SJSA1 (cell line): ENCODE measurements around the gene GRIK1. TPM values are rescaled to one million over a fixed set of nuclear protein-coding genes. Genes with fewer than 3 reads are reported as not detected.

Experiments
- DNase-seq, 2 experiments: peaks; one replicate each; pipeline ENCODE4 v3.0.0-alpha.2; 2015 to 2020; ENCODE audit warnings: low spot score in 2 of 2, low read depth in 1 of 2
- H3K27ac ChIP-seq: fragments of 250-450 bp; sonication (Bioruptor Pico); 2 replicates; pipeline ENCODE4 v1.5.1; 2020; ENCODE audit warnings: mild to moderate bottlenecking, moderate library complexity
- H3K27me3 ChIP-seq: fragments of 250-450 bp; sonication (Bioruptor Pico); replicated peaks from 2 replicates; pipeline ENCODE4 v1.5.1; 2020; ENCODE audit warnings: mild to moderate bottlenecking, moderate library complexity
- H3K36me3 ChIP-seq: fragments of 250-450 bp; sonication (Bioruptor Pico); 2 replicates; pipeline ENCODE4 v1.5.1; 2020; ENCODE audit warnings: mild to moderate bottlenecking
- H3K4me1 ChIP-seq: fragments of 250-450 bp; sonication (Bioruptor Pico); replicated peaks from 2 replicates; pipeline ENCODE4 v1.6.1; 2021; ENCODE audit warnings: mild to moderate bottlenecking
- H3K4me3 ChIP-seq: fragments of 250-450 bp; sonication (Bioruptor Pico); 2 replicates; pipeline ENCODE4 v1.5.1; 2020; ENCODE audit warnings: mild to moderate bottlenecking
- H3K9me3 ChIP-seq: fragments of 250-450 bp; sonication (Bioruptor Pico); replicated peaks from 2 replicates; pipeline ENCODE4 v1.5.1; 2020; ENCODE audit warnings: mild to moderate bottlenecking
- total RNA-seq: library from RNA; depleted of rRNA; stranded (reverse); fragments of >200 nt; shearing (Covaris generic); gene quantifications from 2 replicates; pipeline ENCODE4 v1.2.3, GENCODE V29; 2014

Gene GRIK1
- total RNA-seq, 1 experiment from 2014 or later: not detected

DNA sequence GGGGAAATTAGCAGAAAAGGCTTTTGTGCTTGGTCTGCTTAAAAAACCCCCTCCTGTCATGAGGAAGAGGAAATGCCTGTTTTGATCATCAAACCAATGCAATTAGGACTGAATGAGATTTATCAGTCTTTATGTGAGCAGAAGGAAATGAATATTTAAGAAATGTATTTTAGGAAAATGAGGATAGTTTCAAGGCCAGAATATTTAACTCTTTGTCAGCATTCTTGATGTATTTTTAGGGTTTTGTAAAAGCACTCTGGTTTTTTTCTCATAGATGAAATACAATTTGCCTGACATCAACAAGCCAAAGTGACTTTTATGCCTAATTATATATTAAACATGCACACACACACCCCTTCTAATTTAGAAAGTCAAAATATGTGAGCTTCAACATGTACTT is 213.8 kb downstream of the GRIK1 start:
- no peaks in the 10 kb centered on the region for H3K9me3 ChIP-seq
- no peaks in the 10 kb centered on the region for H3K27me3 ChIP-seq
- no peak overlapping the region for H3K27ac ChIP-seq
- DNase-seq: no peak
- no peaks in the 10 kb centered on the region for H3K36me3 ChIP-seq
- H3K4me3 ChIP-seq: no peak overlapping the region
- no peaks in the 10 kb centered on the region for H3K4me1 ChIP-seq

DNA sequence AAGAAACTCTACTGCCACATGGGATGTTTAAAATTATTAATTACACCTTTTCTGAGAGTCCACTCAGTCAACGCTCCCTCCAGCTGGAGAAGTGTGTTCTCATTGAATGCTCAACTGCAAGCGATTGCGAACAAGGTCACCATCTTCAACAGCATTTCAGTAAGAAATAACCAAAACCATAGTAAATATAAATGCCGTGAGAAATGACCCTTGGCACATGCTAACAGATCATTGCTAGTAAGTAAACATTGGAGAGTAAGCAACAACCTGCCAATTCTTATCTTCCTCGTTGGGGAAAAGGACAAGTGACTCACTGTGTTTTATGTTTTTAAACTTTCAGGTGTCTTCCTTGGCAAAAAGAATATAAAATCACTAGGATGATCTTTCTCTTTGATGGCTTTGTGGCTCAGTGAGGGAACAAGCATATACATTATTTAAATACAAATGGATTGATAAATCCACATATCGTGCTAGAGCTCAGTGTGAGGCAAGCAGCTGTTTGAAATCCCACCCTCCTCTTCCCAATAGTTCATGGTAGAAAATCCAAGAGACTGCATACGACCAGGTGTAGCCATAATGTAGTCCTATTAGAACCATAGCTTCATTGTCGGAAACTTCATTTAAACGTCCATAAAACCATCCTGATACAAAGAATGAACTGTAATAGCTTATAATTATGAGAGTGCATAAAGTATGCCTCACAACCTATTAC is 214.6 kb downstream of the GRIK1 start:
- no peaks in the 10 kb centered on the region for H3K27me3 ChIP-seq
- H3K36me3 ChIP-seq: no peaks in the 10 kb centered on the region
- no peaks in the 10 kb centered on the region for H3K4me1 ChIP-seq
- no peak overlapping the region for H3K27ac ChIP-seq
- no peak overlapping the region for H3K4me3 ChIP-seq
- DNase-seq: no peak
- no peaks in the 10 kb centered on the region for H3K9me3 ChIP-seq

DNA sequence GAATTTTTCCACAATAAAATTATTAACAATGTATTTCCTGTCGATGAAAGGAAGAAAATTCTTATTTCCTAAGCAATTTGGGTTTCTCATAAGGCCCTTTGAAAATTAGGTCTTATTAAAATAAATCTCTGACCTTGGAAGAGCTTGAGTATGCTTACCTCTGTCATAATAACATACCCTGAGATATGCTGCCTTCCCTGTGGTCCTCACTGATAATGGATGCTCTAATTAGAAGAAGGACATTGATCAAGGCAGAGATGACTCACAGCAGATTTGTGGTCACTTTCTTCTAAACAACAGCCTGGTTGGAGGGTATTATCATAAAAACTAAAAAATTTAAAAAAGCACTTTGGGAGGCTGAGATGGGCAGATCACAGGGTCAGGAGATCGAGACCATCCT is 217.8 kb downstream of the GRIK1 start:
- H3K36me3 ChIP-seq: no peaks in the 10 kb centered on the region
- no peak overlapping the region for H3K4me3 ChIP-seq
- no peak for DNase-seq
- H3K27ac ChIP-seq: no peak overlapping the region
- H3K27me3 ChIP-seq: no peaks in the 10 kb centered on the region
- no peaks in the 10 kb centered on the region for H3K9me3 ChIP-seq
- no peaks in the 10 kb centered on the region for H3K4me1 ChIP-seq

DNA sequence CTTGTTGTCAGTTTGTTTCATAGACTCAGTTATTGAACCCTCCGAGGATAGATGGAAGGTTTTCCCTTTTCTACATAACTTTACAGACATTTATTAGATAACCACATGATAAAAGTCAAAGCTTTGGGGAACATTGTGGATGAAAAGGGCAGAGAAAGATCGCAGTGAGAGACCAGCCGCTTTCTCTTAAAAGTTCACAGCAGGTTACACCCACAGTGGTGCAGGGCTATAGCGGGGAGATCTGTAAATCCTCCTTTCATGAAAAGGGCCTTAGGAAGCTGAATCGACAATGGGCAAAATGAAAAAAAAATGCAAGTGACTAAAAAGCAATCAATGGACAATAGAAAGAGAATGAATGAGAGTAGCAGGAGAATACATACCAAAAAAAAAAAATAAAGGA is 218.6 kb downstream of the GRIK1 start:
- H3K36me3 ChIP-seq: no peaks in the 10 kb centered on the region
- H3K9me3 ChIP-seq: no peaks in the 10 kb centered on the region
- H3K4me1 ChIP-seq: no peaks in the 10 kb centered on the region
- no peak for DNase-seq
- no peaks in the 10 kb centered on the region for H3K27me3 ChIP-seq
- H3K4me3 ChIP-seq: no peak overlapping the region
- no peak overlapping the region for H3K27ac ChIP-seq

DNA sequence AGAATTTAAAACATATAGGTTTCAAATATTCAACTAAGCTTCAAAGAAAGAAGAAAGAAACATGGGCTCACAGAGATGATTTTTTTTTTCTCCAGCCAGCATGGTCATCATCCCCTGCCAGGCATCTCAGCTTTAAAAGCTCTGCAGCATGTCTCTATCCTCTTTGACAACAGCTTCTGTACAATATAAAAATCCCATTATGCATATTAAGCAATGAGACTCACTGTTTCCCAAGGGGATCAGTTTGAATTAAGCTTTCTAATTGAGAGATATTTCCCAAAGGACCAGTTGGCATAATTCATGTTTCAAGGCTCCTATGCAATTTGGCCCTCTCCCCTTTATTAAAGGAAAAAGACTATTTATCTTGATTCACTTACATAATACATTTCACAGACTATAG is 220.3 kb downstream of the GRIK1 start:
- H3K9me3 ChIP-seq: no peaks in the 10 kb centered on the region
- H3K27ac ChIP-seq: no peak overlapping the region
- no peaks in the 10 kb centered on the region for H3K4me1 ChIP-seq
- no peaks in the 10 kb centered on the region for H3K27me3 ChIP-seq
- H3K4me3 ChIP-seq: no peak overlapping the region
- H3K36me3 ChIP-seq: no peaks in the 10 kb centered on the region
- no peak for DNase-seq

DNA sequence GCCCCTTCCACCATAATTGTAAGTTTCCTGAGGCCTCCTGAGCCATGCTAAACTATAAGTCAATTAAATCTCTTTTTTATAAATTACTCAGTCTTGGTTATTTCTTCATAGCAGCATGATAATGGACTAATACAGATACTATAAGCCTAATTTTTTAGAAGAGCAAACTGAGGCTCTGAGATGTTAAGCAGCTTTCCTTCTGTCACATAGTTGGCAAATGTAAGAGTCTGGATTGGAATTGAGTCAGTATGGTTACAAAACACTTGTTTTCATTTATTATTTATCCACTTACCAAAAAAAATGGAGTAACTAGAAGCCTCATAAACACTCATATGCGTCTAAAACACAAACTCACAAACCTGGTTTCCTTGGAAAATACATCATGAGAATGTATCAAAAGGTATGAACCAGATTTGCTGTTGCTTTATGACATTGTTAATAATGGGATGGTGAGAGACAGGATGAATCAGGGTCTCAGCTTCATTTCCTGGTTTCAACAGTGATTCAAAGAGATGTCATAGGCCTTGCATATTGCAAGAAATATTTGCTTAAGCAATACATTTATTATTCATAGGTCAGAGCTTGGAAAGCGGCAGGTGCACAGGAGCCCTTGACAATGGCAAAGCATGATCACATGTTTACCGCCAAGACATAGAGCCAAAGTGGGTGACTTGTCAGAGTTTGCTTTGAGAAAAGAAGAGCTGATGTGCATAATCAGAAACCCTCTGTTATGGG is 221.5 kb downstream of the GRIK1 start:
- DNase-seq: no peak
- H3K27ac ChIP-seq: no peak overlapping the region
- H3K4me1 ChIP-seq: no peaks in the 10 kb centered on the region
- no peaks in the 10 kb centered on the region for H3K27me3 ChIP-seq
- H3K36me3 ChIP-seq: no peaks in the 10 kb centered on the region
- H3K9me3 ChIP-seq: no peaks in the 10 kb centered on the region
- no peak overlapping the region for H3K4me3 ChIP-seq

DNA sequence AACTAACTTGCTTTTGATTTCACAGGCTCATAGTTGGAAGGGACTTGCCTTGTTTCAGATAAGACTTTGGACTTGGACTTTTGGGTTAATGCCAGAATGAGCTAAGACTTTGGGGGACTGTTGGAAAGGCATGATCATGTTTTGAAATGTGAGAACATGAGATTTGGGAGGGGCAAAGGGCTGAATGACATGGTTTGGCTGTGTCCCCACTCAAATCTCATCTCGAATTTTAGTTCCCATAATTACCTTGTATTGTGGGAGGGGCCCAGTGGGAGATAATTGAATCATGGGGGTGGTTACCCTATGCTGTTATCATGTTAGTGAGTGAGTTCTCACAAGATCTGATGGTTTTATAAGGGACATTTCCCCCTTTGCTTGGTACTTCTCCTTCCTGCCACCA is 222.1 kb downstream of the GRIK1 start:
- Histone ChIP-seq H3K4me1 (no peaks in the 10 kb centered on the region), H3K36me3 (no peaks in the 10 kb centered on the region), H3K9me3 (no peaks in the 10 kb centered on the region), H3K4me3 (no peak overlapping the region), H3K27me3 (no peaks in the 10 kb centered on the region), H3K27ac (no peak overlapping the region)
- no peak for DNase-seq

DNA sequence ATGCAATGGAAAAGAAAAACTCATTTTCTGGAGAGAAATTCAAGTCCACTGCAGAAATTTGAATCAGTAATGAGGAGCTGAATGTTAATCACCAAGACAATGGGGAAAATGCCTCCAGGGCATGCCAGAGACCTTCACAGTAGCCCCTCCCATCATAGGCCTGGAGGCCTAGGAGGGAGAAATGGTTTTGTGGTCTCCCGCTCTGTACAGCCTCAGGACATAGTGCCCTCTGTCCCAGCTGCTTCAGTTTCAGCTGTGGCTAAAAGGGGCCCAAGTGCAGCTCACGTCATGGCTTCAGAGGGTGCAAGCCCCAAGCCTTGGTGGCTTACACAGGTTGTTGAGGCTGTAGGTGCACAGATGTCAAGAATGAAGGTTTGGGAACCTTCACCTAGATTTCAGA is 223.0 kb downstream of the GRIK1 start:
- DNase-seq: no peak
- Histone ChIP-seq H3K27ac (no peak overlapping the region), H3K9me3 (no peaks in the 10 kb centered on the region), H3K36me3 (no peaks in the 10 kb centered on the region), H3K4me1 (no peaks in the 10 kb centered on the region), H3K4me3 (no peak overlapping the region), H3K27me3 (no peaks in the 10 kb centered on the region)

DNA sequence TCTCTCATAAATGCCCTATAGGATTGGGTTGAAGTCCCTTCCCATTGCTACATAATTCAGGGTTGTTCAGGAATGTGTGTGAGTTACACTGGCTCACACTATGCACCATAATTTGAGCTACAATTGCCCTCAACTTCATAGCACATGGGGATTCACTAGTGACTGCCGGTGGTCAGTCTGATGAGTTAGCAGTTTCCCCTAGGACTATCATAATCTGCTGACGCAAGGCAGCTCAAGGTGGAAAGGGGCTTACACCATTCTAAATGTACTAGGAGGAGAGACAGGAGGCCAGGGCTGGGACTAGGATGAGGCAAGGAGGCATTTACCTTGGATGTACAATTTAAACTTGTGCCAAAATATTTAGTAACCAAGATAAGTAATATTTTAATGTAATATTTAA is 224.7 kb downstream of the GRIK1 start:
- no peak overlapping the region for H3K27ac ChIP-seq
- DNase-seq: no peak
- H3K4me3 ChIP-seq: no peak overlapping the region
- H3K27me3 ChIP-seq: no peaks in the 10 kb centered on the region
- no peaks in the 10 kb centered on the region for H3K4me1 ChIP-seq
- H3K36me3 ChIP-seq: no peaks in the 10 kb centered on the region
- H3K9me3 ChIP-seq: no peaks in the 10 kb centered on the region

DNA sequence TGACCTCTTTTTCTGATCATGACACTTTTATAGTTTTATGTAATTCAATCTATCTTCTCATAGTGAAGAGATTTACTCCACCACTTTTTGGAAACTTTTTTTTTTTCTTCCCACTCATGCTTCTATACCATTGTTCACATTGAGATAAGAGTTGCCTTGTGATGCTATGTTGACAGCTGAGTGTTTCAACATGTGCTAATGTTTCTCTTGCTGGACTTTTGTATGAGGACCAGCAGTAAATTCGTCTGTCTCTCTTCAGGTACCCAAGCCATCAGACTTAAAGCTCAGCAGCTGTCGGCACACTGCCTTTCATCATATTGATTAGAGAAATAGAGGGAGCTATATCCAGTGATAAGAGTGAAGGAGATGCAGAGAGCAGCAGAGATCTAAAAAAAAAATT is 227.0 kb downstream of the GRIK1 start:
- Histone ChIP-seq H3K9me3 (no peaks in the 10 kb centered on the region), H3K27ac (no peak overlapping the region), H3K4me3 (no peak overlapping the region), H3K36me3 (no peaks in the 10 kb centered on the region), H3K4me1 (no peaks in the 10 kb centered on the region), H3K27me3 (no peaks in the 10 kb centered on the region)
- no peak for DNase-seq

DNA sequence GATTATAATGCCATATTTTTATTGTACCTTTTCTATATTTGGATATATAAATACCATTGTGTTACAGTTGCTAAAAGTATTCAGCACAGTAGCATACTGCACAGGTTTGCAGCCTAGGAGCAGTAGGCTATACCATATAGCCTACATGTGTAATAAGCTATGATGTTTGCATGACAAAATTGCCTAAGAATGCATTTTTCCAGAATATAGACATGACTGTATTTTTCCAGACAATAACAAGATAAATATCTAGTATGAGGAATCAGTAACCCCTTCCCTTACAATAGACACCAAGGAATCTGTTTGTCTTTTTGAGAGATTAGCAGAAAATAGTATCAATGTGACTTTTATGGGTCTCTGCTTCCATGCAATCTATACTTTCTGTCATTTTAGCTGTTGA is 228.6 kb downstream of the GRIK1 start:
- no peak overlapping the region for H3K27ac ChIP-seq
- DNase-seq: no peak
- no peaks in the 10 kb centered on the region for H3K9me3 ChIP-seq
- no peaks in the 10 kb centered on the region for H3K36me3 ChIP-seq
- no peak overlapping the region for H3K4me3 ChIP-seq
- H3K4me1 ChIP-seq: no peaks in the 10 kb centered on the region
- H3K27me3 ChIP-seq: no peaks in the 10 kb centered on the region

DNA sequence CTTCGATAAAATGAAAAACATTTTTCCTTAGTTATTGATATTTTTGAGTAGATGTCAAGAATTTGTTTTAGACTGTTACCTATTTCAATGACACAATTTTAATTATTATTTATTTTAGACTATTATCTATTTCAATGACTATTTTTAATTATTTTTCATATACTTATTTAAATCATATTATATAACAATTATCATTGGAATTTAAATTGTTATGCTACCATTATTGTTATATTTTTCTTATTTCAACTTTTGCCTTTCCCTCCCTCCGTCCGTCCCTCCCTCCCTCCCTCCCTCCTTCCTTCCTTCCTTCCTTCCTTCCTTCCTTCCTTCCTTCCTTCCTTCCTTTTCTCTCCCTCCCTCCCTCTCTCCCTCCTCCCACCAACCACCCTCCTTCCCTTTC is 229.3 kb downstream of the GRIK1 start:
- Histone ChIP-seq H3K9me3 (no peaks in the 10 kb centered on the region), H3K4me1 (no peaks in the 10 kb centered on the region), H3K4me3 (no peak overlapping the region), H3K36me3 (no peaks in the 10 kb centered on the region), H3K27ac (no peak overlapping the region), H3K27me3 (no peaks in the 10 kb centered on the region)
- no peak for DNase-seq

DNA sequence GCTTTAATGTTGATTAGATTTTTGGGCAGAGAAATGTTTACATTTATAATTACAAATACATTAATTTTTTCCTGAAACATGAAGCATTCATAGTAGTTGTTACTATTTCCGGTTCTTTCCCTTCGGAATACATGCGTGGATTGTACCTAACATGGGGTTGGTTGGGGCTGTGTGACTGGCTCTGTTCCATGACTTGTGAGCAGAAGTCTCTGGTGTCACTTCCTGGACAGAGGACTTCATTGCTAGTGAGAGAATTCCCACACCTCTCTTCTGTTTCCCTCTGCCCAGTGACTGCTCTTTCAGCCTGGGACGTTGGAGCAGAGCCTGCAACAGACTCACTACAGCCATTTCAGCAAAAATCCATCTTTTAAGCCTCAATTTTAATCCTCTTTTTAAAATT is 231.4 kb downstream of the GRIK1 start:
- no peaks in the 10 kb centered on the region for H3K4me1 ChIP-seq
- no peak overlapping the region for H3K4me3 ChIP-seq
- no peaks in the 10 kb centered on the region for H3K9me3 ChIP-seq
- DNase-seq: no peak
- no peaks in the 10 kb centered on the region for H3K27me3 ChIP-seq
- no peak overlapping the region for H3K27ac ChIP-seq
- no peaks in the 10 kb centered on the region for H3K36me3 ChIP-seq

DNA sequence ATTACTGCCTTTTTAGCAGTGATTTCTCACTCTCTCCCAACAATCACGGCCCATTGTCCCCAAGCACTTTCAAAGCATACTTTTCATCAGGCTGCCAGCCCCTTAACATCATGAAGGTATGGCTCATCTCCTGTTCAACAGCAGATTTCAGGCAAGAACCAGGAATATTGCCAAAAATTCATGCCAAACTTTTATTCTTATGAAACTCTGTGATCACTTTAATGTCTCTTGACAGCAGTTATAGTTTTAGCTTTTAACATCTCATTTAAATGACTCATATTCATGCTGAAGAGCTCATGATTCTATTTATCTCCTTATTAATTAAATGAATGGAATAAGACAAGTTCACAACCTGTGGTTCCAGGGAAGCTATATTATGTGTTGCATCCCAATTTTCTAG is 235.1 kb downstream of the GRIK1 start:
- no peak overlapping the region for H3K27ac ChIP-seq
- no peak for DNase-seq
- no peaks in the 10 kb centered on the region for H3K36me3 ChIP-seq
- H3K4me3 ChIP-seq: no peak overlapping the region
- no peaks in the 10 kb centered on the region for H3K9me3 ChIP-seq
- no peaks in the 10 kb centered on the region for H3K4me1 ChIP-seq
- no peaks in the 10 kb centered on the region for H3K27me3 ChIP-seq

DNA sequence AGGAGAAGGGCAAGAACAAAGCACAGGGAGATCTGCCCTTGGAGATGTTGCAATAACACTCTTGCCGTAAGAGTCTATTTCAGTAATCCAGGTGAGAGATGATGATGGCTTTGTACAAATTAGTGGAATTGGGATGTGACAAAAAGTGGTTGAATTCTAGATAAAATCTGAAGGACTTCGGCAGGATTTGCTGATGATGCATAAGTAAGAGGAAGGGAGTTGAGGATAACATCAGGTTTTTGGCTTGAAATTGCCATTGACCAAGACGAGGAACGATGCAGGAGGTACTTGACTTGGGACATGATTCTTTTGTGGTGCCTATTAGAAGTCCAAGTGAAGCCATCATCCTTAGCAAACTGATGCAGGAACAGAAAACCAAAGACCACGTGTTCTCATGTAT is 238.1 kb downstream of the GRIK1 start:
- H3K27me3 ChIP-seq: no peaks in the 10 kb centered on the region
- H3K36me3 ChIP-seq: no peaks in the 10 kb centered on the region
- no peaks in the 10 kb centered on the region for H3K4me1 ChIP-seq
- DNase-seq: no peak
- H3K27ac ChIP-seq: no peak overlapping the region
- H3K9me3 ChIP-seq: no peaks in the 10 kb centered on the region
- H3K4me3 ChIP-seq: no peak overlapping the region
